ENCODE data around the gene RAD51B. TPM values are rescaled to one million over a fixed set of nuclear protein-coding genes. Genes with fewer than 3 reads are reported as not detected.

Gene RAD51B
- total RNA-seq, 1 donor from 2014 or later, result 2.5 TPM

DNA sequence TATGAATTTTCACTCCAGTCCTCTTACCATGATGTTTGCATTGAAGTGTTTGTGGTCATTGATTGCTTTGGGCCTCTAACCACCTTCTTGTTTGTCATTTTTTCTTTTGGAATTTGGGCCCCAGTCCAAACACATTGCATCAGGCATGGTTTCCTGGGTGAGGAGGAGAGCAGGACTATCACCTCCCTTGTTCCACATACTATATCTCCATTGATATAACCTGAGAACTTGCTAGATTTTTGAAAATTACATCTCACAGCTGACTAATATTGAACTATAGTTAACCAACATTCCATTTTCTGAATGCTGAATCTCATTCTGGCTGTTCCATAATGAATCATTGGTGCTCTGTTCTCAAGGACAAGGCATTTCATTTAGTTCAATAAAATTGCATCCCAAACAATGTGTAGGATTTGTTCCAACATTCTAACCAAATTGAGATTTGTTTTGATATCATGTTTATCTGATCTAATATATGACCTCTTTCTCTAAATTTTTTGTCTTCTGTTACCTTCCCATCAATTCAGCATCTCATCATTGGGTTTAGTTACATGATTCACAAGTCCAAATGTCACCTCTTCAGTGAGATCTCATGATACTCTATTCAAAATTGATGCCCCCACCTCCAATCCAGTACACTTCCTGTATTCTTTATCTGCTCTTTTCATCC is 644.3 kb downstream of the RAD51B start:
- intact Hi-C loops (cut with DNase I), result no loop called here
- DNase-seq (no peak), ATAC-seq (ENCODE audit: poor library complexity) (no peak)

DNA sequence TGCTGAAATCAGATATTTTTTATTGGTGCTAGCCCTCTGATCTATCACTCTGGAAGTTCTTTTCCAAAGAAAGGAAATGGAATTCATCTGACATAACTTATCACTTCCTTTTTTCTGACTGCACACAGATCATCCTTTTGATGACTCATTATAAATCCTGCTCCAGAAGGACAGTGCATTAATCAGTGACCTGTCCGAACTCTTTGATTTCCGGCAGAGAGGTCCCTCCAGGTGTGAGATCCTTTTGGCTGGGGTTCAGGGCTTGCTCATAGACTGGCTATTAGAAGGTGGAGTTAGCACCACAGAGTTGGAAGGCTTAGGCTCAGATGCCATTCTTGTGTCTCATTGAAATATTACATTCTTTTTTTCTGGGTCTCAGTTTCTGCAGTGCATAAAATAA is 645.1 kb downstream of the RAD51B start:
- intact Hi-C loops (cut with DNase I), result no loop called here
- DNase-seq (no peak), ATAC-seq (ENCODE audit: poor library complexity) (no peak)

DNA sequence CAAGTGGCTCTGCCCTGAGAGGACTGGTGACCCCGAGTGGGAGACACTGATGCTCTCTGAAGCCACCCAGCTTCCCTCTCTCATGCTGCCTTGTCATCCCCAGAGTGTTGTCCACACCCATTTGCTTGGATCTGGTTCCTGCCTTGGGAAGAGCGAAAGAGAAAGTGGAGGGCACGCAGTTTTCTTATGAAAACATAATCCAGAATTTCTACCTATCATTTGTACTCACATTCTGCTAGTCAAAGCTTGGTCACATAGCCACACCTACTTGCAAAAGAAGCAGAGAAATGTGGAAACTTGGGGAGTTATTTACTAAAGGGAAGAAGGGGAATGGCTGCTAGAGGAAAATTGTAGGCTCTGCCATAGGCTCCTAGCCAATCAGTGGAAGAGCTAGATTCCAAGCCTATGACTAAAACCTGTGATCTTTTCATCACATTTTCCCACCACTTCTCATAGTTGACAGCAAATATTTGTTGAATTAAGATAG is 647.0 kb downstream of the RAD51B start:
- ATAC-seq (ENCODE audit: poor library complexity) (peak; percentile 68), DNase-seq (no peak)
- intact Hi-C loops (cut with DNase I), result no loop called here

DNA sequence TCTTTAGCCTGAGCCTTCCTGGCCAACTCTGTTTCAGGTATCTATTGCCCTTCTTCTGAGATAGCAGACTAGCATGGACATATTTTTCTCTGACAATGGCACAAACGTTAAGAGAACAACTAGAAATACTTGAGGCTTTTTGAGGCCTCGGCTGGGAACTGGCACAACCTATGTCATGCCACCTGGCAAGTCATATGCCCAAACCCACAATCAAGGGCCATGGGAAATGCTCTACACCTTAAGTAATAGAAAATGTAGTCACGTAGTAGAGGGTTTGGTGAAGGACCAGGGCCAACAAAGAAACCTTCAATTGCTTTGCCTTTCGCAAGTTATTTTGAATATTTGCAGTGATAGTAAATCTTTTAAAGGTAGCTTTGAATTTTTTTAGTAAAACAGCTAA is 647.8 kb downstream of the RAD51B start:
- DNase-seq (no peak), ATAC-seq (ENCODE audit: poor library complexity) (no peak)
- intact Hi-C loops (cut with DNase I), result no loop called here

DNA sequence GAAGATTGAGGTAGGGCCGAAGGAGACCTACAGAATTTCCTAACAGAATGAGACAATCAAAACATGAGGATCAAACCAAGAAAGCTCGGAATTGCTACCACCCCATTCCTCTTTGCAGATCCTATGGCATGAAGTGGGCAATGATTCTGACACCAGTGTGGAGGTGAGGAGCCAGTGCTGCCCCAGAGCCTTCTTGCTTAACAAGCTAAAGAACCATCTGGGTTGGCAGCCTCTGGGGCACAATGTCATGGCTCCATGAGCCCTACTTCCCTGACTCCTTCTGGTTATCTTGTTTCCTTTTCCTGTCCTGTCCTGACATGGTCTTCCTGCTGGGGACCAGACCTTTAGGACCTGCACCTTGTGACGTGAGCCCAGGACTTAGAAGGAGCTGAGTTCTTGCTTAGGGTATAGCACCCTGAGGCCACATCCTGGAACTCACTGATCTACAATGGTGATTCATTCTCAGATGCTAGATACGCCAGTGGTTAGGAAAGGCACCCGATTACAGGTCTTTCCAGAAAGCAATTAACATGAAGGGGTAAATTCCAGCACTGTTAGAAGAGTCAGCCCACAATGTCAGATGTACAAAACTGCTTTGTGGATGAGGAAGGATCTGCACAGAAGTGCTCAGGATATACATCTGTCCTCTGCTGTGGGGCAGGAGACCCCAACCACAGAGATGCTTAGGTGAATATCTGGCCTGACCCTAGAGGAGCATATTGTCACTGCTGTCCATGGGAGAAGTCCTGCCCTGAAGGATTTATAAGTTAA is 649.0 kb downstream of the RAD51B start:
- ATAC-seq (ENCODE audit: poor library complexity) (no peak), DNase-seq (no peak)
- intact Hi-C loops (cut with DNase I), result no loop called here

DNA sequence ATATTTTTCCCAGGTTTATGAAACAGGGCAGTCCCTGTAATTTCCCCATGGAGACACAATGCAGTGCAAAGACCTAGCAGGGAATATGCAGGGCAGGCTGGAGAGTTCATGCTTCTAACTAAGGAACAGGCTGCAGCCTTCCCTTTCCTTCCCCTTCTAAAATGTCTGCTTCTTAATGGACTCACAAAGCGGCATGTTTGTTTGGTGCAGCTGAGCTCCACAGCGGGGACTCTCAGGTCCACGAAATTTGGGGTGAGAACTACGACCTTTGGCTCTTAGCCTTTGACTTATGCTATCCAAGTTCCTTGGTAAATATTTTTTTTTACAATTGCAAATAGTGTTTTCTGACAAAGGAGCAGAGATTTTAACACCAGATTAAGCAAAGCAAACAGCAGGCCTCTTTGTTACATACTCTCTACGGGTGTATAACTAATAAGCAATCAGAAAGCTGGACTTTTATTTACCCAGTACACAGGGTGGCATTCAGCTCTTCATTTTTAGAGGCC is 649.7 kb downstream of the RAD51B start:
- no peak for ATAC-seq (ENCODE audit: poor library complexity)
- intact Hi-C loops (cut with DNase I), result no loop called here
- no peak for DNase-seq

DNA sequence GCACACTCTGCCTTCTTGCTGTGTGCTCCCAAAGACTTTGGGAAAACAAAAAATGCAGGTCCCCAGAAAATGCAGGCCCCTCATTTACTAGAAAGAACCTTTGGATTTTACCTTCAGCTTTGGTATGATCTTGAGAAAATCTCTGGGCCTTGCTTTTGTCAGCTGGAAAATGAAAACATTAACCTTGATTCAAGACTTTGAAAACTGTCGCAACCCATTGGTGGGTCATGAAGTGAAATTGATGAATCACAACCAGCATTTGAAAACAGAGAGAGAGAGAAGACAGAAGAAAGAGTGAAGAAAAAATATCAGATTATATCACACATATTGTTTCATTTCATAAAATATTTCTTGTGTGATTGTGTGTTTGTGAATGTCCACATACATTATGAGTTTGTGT is 650.8 kb downstream of the RAD51B start:
- intact Hi-C loops (cut with DNase I), result no loop called here
- ATAC-seq (ENCODE audit: poor library complexity) (no peak), DNase-seq (no peak)

DNA sequence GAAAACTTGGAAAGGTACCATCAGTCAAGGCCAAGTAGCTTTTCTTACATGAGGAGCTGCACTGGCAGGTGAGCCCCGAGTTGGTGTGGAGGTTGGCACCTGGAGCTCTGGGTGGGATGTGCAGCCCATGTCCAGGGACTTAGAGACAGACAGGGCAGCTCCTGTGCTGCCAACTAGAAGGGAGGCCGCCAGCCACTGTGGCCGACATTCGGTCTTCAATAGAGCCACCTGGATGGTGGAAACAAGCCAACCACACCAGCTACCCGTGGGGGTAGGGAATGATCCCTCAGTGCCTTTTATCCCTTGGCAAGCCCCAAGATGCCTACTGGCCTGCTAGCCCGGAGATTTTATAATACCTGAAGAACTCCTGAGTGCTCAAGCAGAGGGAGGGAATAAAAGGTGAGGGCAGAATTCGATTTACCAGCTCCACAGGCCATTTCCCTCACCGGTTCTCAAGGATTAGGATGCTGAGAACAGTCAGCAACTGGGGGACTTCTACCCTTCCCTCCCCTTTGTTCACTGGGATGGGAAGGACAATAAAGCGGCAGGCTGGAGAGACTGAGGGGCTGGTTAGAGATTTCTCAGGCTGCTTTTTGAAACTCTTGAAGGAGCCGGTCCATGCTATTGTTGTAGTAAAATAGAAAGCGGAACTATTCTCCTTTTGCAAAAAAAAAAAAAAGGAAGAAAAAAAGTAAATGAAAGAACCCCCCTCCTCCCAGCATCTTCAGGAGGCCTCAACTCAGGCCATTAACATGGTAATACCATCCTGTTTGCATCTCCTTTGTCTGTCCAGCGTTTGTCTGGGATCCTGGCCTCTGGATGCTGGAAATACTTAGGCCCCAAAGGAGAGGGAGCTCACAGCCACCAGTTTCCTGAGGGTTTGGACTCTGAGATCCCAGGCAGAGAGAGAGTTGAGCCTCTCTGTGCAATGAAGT is 651.7 kb downstream of the RAD51B start:
- DNase-seq (no peak), ATAC-seq (ENCODE audit: poor library complexity) (no peak)
- intact Hi-C loops (cut with DNase I), result no loop called here

DNA sequence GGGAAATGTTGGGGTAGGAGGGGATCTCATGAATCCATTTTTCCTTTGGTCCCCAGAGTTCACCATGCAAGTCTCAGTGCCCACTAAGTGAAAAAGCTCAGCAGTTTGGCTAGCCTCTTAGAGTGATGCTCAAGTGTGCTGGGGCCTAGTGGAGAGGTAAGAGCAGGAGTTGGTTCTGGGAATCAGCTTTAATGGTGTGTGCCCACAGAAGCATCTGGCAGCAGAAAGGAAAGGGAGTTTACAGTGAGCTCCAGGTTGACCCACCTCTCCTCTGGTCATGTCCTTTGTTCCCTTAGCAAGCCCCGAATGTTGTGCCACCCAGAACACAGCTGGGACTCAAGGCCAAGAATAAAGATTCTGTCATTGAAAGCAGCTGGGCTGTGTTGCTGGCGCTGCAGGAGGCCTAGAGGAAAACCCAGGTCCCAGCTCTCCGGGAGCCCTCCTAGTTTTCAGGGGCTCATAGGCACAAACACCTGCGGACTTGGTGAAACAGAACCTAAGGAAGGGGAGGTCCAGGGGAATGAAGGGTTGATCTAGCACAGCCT is 652.5 kb downstream of the RAD51B start:
- intact Hi-C loops (cut with DNase I), result no loop called here
- ATAC-seq (ENCODE audit: poor library complexity), result no peak

DNA sequence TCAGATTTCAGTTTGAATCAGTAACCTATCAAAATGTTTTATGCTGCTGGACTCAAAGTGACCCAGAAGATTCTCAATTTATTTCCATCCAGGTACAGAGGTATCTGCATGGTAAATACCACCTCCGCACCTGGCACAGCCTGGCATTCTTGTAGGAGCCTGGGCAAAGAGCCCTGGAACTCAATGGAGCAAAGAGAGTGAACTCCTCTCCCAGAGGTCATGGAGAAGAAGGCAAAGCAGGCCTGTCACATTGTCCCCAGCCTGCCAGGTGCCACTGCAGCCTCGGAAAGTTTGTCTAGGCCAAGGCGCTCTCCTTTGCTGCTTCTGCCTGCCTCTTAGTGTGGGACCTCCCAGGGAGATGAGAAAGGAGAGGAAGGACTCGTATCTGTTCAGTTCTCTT is 653.5 kb downstream of the RAD51B start:
- DNase-seq (no peak), ATAC-seq (ENCODE audit: poor library complexity) (peak; percentile 21)
- intact Hi-C loops (cut with DNase I), result no loop called here

More for the DNA sequence above, 652.5 kb downstream of the RAD51B start:
- no peak for DNase-seq

DNA sequence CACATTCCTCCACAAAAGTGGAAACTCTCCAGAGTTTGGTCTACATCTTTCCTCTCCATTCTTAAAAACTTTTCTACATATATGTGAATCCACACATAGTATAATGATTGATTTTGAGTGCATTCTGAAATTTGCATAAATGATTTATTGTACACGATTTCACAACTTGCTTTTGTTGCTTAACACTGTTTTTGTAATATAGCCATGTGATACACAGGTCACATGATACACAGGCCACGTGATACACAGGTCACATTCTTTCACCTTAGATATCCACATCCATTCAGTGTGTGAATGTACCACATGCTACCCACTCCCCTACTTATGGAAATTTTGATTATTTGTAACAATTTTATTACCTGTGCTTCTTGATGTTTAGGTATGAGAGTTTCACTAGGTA is 654.2 kb downstream of the RAD51B start:
- DNase-seq (no peak), ATAC-seq (ENCODE audit: poor library complexity) (no peak)
- intact Hi-C loops (cut with DNase I), result no loop called here

DNA sequence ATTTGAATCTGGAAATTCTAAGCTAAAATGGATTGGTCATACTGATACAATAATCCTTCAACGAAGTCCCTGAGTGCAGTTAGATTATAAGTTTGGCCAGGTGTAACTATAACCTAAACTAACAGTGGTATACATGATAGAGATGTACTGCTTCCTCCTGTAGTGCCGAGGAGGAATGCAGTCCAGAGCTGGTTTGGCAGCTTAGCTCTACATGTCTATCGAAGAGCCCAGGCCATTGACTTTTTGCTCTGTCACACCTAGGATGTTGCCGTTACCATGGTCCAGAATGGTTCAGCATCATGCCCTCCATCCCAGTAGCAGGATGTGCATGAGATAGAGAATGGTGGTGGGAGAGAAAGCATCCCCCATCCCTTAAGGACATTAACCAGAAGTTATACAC is 655.2 kb downstream of the RAD51B start:
- DNase-seq, result no peak
- intact Hi-C loops (cut with DNase I), result no loop called here
- ATAC-seq (ENCODE audit: poor library complexity), result no peak

DNA sequence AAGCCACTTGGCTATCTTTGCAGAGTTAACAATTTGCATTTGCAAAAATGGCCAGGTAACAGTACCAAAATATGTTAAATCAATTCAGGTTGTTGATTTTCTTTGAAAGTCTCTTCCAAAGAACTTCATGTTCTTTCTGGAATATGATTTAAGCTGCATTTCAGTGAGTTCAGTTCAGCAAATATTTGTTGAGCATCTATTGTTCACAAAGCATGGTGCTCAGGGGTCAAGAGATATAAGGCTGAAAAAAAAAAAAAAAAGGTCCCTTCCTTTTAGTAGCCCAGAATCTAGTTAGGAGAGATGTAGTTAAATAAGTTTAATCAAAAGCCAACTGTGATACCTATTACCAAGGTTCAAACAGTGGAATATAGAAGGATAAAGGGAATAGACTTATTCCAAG is 656.2 kb downstream of the RAD51B start:
- no peak for DNase-seq
- intact Hi-C loops (cut with DNase I), result no loop called here
- ATAC-seq (ENCODE audit: poor library complexity), result no peak

DNA sequence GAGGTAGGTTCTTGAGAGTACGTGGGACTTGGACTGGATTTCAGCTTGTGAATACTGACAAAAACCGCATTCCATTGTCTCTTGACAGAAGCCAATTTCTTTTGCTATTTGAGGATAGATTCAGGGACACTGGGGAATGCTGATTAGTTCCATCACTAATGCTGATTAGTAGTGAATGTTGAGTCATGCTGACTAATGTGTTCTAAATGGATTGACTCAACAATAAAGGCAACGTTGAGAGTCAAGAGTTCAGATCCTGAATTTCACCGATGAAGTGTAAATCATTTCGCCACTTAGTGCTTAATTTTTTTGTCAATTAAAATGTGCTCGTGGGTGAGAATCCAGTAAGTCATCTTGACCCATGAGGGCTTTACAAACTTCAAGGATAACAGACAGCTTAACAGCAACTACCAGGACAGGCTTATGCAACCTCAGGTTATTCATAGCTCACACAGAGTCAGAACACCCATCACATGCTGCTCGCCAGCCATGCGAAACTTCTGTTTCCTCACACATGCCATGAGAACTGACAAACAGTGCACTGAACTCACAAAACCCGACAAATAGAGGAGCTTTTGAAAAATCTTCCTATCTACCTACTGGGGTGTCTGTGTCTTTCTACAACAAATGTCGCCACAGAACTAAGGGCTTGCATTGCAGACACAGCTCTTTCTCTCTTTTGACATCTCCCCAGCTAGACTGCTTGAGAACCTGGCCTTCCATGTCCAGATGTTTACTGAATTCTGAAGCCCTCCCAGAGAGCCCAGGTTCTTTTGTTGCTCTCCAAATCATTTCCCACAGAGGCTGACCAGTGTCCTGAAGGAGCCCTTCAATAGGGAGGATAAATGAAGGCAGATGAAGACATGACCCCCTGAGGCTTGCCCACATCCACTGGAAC is 656.9 kb downstream of the RAD51B start:
- ATAC-seq (ENCODE audit: poor library complexity) (peak; percentile 93), DNase-seq (peak; percentile 72)
- intact Hi-C loops (cut with DNase I), result no loop called here

DNA sequence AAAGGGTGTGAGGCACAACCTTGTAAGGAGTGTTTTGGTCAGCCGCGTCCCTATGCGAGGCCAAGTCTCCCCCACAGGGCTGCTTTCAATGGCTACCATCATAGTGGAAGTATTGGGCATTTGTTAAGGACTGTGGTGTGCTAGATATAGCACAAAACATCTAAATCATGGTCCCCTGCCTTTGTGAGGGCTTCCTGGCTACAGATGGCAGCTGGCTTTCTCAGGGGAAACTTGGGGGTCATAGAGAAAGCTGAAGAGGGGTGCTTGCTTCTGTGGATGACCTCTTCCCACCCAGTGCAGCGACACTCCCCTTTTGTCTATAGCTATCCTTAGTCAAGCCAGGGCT is 657.5 kb downstream of the RAD51B start:
- intact Hi-C loops (cut with DNase I), result no loop called here
- ATAC-seq (ENCODE audit: poor library complexity) (peak; percentile 6), DNase-seq (no peak)

DNA sequence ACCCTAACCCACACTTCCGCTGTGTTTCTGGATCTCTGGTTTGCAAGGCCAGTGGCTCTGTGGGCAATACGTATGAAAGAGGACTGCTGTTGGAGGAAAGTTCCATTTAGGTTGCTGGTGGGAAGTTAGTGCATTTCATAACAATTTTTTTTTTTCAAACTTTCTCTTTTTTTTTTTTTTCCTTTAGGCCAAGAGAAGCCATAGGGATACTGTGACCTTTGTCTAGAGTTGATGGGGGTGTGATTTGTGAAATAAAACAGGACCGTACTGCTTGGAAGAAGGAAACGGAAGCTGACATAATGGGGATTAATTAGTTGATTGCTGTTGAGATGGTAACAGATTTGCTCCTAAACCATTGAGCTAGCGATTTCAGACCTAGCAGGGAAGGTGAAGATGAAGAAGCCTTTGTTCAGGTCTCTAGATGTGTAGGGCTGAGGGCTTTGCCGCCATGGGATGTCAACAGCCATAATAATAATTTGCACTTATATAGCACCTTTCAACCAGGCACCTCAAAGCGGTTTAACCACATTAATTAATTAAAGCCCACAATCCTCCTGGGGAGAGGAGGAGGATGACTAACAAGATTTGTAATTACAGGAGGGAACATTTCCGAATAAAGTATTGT is 658.0 kb downstream of the RAD51B start:
- DNase-seq, result no peak
- intact Hi-C loops (cut with DNase I), result no loop called here

DNA sequence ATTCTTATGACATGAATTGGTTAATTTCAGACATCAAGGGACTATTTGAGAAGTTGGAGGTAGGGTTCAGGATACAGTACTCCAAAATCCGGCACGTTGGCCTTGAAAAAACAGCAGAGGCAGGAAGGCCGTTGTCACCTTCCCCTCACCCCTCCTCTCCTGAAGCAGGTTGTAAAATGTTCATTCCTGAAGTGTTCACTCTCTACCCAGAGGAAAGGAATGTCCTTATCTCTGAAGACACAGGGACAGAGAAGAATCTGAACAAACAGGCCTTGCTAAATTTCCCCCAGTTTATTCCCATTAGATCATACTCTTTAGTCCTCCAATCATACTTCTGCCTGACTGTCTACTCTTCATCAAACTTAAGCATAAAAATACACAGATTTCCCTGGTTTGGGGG is 659.7 kb downstream of the RAD51B start:
- ATAC-seq (ENCODE audit: poor library complexity), result no peak
- no peak for DNase-seq
- intact Hi-C loops (cut with DNase I), result no loop called here

More for the DNA sequence above, 658.0 kb downstream of the RAD51B start:
- ATAC-seq (ENCODE audit: poor library complexity), result no peak

DNA sequence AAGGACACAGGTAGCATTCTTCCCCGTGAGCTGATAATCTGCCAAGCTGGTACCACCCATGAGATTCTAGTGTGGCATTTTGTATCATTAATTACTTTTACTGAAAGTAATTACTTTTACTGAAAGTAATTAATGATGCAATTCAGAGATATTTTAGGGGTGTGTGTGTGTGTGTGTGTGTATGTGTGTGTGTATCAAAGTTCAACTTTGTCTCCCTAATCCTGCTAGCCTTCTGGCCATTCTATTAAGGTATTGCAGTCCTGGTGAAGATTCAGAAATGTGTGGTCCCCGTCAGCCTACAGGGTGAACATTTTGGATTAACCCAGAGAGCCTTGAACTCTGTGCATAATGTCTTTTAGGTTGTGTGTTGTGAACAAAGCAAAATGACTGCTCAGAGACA is 662.4 kb downstream of the RAD51B start:
- intact Hi-C loops (cut with DNase I), result no loop called here
- no peak for DNase-seq
- no peak for ATAC-seq (ENCODE audit: poor library complexity)

Measured in Right ventricle myocardium superior (tissue), 1 donor.